ENCODE measurements around the gene CTSH.

The CTSH gene

DNA sequence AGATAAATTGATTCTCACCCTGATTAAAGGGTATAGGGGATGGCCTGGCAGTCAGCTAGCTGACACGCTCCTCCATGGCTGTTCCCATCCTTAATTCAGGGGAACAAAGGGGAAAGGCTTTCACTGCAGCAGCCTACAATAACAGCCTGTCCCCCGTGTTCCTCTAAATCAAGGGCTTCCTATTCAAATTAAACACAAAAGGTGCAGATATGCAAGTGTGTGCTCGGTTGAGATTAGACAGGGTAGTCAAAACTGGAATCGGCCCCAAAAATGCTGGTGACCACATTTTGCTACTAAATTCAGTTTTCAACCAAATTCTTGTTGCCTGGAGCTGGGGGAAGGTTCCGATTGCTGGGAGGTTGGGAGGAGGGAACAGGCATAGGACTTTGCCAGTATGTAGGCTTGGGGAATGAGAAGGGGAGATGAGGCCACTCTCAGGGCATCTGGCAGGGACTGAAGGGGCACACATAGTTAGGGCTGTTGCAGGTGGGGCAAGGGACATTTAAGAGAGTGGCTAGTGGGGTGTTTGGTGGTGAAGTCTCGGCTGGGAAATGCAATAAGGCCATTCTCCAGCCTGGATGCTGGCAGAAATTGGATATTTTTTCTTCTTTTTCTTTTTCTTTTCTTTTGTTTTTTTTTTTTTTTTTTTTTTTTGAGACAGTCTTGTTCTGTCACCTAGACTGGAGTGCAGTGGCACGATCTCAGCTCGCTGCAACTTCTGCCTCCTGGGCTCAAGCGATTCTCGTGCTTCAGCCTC is 32.9 kb upstream of the CTSH start:
- DNase-seq, result no peak

GRCh38 chr15:78977091-78977571 is 32.3 kb upstream of the CTSH start:
- DNase-seq, result no peak

GRCh38 chr15:78976691-78977090 is 31.8 kb upstream of the CTSH start:
- no peak for DNase-seq

DNA sequence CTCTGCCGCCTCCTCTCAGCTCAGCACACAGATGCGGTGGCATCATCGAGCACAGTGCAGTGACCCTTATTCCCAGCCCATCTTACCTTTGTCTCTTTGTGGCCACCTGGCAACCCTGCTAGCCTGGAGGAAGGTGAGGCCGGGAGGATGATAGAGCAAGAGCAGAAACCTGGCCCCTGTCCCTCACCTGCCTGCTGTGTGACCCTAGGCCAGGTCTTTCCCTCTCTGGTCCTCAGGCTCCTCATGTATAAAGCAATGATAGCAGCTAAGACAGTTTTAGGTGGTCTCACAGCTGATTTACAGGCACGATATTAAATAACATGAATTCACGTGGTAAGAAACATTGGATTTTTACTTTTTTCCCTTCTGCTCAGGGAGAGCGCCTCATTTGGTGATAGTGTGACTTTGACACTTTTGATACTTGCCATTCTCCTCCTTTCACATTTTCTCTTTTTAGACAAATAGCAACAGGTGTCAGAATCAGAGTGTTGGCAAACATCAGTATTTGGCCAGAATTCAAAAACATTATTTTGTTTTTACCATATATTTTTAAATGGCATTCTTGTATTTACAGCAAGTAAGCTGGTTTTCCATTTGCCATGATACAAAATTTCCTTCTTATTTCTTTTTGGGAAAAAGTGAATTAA is 29.5 kb upstream of the CTSH start:
- DNase-seq, result no peak

GRCh38 chr15:78969687-78970349 is 25.0 kb upstream of the CTSH start:
- DNase-seq, result no peak

DNA sequence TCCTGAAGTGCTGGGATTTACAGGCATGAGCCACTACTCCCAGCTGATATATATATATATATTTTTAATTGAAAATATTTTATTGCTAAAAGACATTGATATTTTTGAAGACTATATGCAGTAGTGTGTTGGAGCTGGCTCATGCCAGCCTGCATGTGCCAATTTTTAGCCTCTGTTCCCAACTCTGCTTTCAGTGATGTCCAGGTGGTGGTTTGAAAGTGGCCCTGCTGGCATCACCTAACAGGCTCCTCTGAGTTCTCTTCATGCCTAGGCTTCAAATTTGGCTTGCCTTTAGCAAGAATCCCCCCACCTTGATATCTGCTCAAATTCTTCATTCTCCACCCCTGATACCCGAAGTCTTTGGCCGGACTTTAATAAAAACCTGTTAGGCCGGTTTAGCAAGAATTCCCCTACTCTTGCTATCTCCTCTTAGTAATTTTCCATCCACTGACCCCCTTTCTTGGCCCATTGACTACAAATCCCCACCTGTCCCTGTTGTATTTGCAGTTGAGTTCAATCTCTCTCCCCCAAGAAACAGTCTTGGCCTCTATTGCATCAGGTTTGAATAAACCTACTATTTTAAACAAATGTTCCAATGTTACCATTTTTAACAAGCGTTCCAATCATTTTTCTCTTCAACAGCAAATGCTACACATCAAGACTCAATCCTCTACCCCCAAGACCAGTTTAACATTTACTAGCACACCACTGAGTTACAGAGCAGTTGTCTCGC is 23.9 kb upstream of the CTSH start:
- no peak for DNase-seq

GRCh38 chr15:78968114-78968513 is 23.3 kb upstream of the CTSH start:
- no peak for DNase-seq

DNA sequence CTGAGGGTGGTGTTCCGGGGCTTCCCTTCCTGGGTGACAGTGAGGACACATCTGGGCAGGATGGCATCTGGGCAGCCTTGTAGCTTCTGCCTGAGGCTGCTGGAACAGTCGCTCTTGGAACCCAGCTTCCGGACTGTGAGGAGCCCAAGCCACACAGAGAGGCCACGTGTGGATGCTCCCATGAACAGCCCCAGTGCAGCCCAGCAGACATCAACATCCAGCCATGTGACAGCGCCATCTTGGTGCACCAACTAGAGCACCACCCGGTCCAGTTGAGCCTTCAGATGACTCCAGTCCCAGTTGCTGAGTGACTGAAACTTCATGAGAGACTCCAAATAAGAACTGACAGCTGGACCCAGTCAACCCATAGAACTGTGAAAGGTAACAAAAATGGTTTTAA is 15.5 kb upstream of the CTSH start:
- DNase-seq, result no peak

DNA sequence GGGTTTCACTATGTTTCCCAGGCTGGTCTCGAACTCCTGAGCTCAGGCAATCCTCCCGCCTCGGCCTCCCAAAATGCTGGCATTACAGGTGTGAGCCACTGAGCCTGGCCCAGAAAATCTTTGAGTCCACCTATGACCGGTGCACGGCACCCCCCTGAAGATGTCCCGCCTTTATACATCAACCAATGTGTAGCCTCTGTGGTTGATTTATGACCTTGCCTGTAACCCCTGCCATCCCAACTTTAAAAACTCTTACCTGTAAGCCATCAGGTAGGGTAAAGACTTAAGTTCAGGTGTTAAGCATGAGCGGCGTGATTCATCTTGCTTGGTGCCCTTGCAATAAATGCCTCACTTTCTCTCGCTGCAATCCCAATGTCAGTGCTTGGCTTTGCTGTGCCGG is 14.5 kb upstream of the CTSH start:
- no peak for DNase-seq

GRCh38 chr15:78957416-78958093 is 12.7 kb upstream of the CTSH start:
- no peak for DNase-seq

DNA sequence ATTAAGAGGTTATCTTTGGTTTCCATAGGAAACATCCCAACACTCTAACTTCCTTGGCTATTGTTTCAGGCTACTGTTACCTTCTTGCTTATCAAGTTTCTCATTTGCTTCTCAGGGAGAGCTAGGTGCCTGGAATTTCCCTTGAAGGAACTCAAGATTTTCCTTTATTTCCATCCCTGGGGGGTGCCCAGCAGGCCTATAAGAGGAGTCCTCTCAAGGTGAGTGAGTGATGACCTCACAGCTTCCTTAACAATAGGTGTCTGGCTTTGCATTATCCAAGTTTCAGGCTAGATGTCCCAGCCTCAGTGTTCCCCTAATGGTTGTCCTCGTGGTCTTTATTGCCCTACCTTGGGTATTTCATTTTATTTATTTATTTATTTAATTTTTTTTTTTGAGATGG is 12.1 kb upstream of the CTSH start:
- DNase-seq, result no peak

- DNase-seq, result no peak
Measured at GRCh38 chr15:78955355-78955754, 10.5 kb upstream of the CTSH start.

DNA sequence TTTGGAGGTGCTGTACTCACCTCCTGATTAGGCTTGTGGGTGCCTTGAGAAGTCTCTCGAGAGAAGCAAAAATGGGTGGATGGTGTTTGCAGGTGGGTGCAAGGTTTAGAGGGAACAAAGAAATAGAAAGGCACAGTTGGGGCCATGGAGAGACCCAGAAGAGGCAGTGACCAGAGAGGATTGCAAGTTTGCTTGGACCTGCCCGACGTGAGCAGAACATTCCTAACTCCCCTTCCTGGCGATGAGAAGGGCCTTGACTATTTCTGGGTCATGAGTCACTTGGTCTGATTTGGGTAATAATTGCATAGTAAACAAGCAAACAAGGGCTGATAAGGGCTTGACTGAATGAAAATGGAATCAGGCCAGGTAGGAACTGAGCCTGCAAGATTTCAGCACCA is 7.0 kb upstream of the CTSH start:
- no peak for DNase-seq

DNA sequence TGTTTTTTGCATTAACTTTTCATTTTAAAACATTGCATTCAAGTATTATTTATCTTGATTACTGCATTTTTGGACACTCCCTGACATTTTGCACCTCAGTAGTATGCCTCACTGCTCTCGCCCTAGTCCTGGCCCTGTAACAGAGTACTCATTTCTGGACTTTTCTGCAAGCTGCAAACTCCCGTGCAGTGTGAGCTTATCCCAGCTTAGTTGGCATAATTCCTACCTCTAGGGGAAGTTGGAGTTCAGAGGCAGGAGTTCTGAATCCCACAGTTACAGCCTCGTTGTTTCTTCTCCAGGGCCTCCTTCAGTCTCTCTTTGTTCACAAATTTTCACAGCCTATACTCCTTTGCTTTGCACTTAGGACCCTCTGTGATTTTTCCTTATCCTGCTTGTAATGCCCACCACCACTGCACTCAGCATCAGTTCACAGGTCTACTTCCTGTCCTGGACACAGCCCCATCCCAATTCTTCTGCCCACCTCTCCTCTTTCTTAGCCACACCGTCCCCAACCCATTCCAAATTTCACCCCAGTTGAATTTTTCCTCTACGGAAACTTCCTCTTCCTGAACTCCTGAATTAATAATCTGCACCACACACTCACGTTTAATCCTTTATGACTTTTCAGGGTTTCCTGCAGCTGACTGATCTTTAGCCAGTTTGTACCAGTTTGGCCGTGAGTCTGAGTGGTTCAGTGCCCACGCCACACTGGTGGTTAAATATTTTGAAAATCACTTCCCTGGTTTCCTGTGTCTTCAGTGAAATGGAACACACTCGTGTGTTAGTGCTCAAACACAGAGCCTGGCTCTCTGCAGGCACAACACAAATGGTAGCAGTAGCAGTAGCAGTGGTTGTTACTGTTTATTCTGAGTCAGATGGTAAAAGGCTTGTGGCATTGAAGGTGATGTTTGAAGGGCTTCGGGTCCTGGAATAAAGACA is 6.3 kb upstream of the CTSH start:
- peak in 1 of 2 donors; percentile 19 for DNase-seq

- no peak for DNase-seq
Measured at GRCh38 chr15:78950343-78950742, 5.5 kb upstream of the CTSH start.

DNA sequence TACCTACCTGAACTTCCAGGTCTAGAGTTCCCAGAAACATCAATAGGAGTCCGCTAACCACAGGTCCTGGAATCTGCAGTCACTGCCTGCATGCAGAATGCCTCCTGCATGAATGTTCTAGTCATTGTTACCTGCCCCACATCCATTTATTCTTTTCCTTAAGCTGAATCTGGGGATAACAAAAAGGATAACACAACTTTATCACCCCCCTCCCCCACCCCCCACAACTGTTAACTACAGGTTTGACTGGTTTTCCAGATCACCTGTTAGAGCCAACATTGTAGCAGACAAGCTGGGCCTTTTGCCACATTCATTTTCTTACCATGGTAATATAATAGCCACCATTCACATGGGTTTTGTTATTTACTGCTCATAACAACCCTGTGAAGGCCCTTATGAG is 4.6 kb upstream of the CTSH start:
- no peak for DNase-seq

DNA sequence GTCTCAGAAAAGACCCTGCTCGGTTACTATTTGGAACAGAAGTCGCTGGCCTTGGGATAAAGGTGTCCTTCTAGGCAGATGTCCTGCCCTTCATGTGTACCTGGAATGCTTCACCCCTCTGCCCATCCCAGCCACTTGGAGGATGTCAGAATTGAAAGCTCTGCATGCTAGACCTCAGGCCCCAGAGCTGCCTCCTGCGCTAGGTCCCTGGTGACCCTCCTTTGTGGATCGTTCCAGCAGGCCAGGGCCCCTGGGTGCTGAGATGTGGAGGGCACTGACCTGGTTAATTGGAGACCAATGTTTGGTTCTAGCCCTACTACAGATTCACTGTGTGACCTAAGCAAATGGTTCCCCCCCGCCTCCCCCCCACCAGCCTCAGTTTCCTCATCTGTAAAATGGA is 2.7 kb upstream of the CTSH start:
- DNase-seq, result no peak

DNA sequence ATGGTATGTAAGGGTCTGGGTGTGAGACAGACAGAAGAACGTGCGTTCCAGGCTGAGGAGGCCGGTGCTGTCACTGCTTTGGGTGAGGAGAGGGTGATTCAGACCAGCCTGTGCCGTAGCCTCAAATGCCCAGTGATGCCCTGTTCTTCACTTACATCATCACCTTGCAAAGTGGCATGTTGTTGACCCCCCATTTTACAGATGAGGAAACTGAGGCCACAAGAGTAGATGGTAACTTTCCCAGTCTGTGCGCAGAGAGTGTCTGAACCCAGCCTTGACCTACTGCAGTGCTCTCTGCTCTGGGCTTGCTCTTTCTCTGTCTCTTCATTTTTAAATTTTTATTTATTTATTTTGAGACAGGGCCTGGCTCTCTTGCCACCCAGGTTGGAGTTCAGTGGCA is 1.6 kb upstream of the CTSH start:
- no peak for DNase-seq

GRCh38 chr15:78944202-78944625 is 632 bp downstream of the CTSH start:
- DNase-seq, result no peak

DNA sequence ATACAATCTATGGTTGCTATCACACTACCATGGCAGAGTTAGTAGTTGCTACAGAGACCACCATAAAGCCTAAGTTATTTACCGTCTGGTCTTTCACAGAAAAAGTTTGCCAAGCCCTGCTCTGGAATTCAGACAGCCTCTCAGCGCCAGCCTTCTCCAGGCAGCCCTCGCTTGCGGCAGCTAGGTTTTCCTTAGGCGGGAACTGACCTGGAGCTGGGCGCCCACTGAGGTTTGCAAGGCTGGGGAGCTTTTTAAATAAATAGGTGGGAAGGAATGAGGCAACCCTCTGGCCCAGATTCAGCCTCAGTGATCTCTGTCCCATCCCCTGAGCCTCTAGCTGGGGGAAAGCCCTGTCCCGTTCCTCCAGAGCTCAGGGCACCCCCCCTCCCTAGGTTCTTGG is 1.2 kb downstream of the CTSH start:
- DNase-seq, result no peak

GRCh38 chr15:78942741-78943140 is 2.1 kb downstream of the CTSH start:
- DNase-seq, result no peak
